GM21381 (cell line): Measurements from ENCODE around the gene INHBE.
A peak's percentile ranks its signal among the peaks of the same experiment; 100 is the strongest.

Experiments
- ATAC-seq: cut with Tn5 transposase; IDR thresholded peaks from one replicate; pipeline ENCODE4 v1.9.1; 2021; ENCODE audit warnings: mild to moderate bottlenecking, moderate library complexity; ENCODE audit not compliant: unreplicated experiment

Gene INHBE

GRCh38 chr12:57473886-57474285 is 18.8 kb downstream of the INHBE start:
- ATAC-seq, result no peak

DNA sequence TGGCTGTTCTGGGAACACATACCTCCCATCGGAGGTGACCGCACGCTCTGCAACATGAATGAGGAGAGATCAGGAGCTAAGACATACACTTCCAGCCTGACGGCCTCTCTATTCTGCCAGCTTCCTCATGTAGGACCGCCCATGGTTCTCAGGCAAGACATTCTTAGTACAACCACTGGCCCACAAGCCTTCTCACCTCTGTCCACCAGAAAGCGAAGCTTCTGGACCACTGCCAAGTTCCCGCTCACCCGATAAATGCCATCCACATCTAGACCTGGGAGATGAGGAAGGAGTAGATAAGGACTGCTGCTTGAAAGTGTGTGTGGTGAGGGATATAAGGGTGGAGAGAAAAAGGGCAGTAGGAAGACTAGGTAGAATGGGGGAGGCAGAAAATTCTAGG is 19.3 kb downstream of the INHBE start:
- no peak for ATAC-seq

GRCh38 chr12:57474862-57475261 is 19.8 kb downstream of the INHBE start:
- ATAC-seq, result no peak

DNA sequence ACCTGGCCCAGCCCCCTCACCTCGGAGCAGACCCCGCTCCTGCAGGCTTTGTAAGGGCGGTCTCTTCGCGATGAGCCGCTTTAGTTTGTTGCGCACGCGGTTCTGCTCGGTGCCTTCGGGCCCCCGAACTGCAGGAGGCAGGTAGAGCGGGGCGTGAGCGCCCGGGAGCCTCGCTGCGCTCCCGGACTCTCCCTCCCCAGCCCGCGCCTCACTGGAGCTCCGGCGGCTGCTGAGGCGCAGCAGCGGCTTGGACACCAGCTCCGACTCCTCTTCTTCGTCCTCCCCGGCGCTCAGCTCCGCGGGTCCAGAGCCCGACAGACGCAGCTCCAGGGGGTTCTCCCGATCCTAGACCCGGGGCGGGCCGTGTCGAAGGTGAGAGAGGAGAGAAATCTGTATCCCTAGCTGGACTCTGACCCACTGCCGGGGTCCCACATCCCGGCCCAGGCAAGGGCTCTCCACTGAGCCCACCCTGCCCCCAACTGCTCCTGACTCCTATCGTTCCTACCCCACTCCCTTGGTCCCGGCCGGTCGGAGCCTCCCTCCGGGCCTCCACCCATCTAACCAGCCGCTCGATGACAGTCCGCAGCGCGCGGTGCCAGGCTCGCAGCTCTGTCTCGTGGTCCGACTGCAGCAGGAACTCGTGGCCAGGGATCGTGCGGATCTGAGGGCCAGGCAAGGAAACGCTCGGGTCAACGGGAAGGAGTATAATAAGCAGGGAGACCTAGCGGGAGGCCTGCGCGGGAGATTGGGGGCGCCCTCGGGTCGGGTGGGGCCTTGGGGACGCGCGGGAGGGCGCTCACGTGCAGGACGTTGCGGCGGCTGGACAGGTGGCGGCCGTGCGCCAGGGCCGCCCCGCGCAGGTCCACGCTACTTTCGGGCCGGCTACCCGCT is 20.4 kb downstream of the INHBE start:
- no peak for ATAC-seq

DNA sequence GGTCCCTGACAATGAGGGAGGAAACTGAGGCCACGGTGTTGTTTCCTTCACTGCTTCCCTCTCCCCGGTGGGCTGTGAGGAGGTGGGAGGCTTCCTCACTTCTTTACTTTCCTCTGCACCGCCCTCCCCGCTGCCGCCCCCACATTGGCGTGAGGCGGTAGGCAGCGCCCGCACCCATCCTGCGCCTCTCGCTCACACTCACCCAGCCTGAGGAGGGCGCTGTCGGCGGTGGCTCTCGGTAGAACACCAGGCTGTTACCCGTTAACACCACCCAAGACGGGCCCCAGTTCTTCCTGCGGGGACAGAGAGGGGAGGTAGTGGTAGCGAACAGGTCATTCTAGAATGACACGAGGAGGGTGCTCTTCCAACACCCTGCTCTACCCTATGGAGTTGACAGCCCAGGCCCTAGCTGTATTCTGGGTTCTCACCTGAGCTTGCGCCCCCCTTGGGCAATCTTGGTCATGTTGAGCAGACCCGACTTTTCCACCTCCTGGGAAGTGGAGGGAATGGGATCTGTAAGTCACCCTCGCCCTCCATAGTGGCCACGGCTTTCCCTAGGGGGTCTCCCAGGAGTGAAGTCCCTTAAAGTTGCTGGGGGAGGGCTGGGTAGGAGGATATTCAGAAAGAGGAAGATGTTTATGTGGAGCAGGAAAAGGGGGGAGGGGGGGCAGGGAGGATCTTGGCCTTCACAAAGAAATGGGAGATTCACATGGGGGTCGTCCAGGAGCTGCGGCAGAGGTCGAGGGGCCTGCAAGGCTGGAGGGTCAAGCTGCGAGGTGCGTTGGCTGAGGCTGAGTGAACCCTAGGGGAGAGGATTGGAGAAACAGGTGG is 21.3 kb downstream of the INHBE start:
- ATAC-seq, result peak; percentile 36

DNA sequence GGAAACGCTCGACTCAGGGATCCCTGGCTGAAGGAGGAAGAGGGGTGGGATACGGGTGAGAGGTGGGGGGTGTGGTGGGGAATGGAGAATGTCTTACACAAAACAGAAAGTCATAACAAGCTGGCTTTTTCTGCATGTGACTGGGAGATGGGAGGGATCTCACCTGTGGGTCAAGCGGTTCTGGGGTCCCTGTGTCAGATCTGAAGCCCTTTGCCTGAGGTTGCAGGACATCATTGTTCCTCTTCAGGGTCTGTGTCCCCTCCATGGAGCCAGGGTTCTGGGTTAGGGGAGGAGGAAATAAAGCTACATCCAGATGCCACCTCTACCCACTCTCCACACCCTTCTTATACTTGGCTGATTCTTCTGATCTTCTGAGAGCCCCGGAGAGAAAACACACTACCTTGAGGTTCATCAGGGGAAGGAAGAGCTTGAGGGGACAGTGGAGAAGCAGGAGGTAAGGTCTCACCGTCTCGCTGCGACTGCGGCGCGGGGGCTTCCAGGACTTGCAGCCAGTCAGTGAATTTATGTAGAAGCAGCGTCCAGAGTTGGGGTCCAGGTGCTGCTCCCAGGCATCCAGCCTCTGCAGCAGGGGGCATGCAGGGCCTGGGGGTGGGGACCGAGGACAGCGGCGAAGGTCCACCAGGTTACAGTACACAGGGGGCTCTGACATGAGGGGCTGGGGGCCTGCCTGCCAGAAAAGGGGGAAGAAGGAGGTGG is 22.0 kb downstream of the INHBE start:
- no peak for ATAC-seq

GRCh38 chr12:57477710-57478681 is 22.9 kb downstream of the INHBE start:
- ATAC-seq, result peak; percentile 35

DNA sequence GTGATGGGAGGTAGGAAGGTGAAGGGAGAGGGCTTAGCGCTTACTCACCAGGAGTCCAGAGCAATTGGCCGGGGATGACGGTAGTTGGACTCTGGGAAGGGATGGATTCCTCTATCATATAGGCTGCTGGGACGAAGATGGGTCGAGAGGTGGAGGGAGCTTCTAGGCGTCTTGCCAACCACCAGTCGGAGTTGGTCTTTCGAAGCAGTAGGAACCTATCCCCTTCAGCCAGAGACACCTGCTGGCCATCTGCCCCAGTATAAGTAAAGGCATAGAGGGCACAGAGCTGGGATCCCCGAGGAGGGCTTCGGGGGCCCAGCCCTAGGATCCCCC is 23.9 kb downstream of the INHBE start:
- no peak for ATAC-seq

GRCh38 chr12:57479376-57480115 is 24.4 kb downstream of the INHBE start, which contains the start of gene ARHGAP9:
TSS of gene ARHGAP9 (minus strand) at chr12:57479866. CDS start at chr12:57479406, 460 bp downstream.
- ATAC-seq, result no peak

DNA sequence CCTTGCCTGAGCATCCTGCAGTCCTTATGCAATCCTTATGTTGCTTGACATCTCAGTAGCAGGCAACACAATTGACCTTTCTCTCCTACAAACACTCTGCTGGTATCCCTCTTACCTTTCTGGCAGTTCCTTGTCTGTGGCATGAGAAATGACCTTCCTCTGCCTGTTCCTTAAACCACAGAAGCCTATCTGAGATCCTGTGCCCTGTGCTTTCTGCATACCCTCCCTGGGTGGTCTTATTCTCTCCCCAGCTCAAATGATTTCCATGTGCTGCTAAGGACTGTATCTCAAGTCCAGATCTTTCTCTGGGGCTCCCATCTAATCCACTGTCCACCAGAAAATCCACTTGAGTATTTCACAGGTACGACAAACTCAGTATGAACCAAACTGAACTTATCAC is 26.6 kb downstream of the INHBE start:
- no peak for ATAC-seq

GRCh38 chr12:57483466-57483865 is 28.4 kb downstream of the INHBE start:
- ATAC-seq, result no peak

GRCh38 chr12:57485695-57486094 is 30.6 kb downstream of the INHBE start:
- ATAC-seq, result no peak

GRCh38 chr12:57487055-57487596 is 32.0 kb downstream of the INHBE start:
- no peak for ATAC-seq

DNA sequence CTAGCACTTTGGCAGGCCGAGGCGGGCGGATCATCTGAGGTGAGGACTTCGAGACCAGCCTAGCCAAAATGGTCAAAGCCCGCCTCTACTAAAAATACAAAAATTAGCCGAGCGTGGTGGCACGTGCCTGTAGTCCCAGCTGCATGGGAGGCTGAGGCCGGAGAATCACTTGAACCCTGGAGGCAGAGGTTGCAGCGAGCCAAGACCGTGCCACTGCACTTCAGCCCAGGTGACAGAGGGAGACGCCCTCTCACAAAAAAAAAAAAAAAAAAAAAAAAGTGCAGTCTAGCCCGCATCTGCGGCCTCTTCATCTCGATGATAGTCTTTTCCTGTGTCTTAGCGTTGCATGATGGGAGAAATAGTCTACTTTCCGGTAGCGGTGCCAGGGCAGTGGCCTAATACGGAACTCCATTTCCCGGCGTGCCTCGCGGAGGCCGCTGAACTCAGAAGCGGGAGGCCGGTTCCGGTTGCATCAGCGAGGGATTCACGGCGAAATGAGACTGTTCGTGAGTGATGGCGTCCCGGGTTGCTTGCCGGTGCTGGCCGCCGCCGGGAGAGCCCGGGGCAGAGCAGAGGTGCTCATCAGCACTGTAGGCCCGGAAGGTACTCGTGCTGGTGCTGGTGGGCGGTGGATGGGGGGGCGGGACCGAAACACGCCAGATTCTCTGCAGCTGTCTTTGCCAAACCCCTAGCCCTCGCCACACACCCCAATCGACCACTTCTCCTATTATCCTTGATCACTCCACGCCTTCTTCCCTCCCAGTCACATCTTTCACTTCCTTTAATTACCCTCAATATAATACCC is 32.7 kb downstream of the INHBE start, which contains the start of gene MARS1:
MARS1 (plus strand) TSS at position 472 of the 805 bp plus-strand sequence; CDS start at position 495, 23 bp downstream.
- peak; percentile 98 for ATAC-seq

DNA sequence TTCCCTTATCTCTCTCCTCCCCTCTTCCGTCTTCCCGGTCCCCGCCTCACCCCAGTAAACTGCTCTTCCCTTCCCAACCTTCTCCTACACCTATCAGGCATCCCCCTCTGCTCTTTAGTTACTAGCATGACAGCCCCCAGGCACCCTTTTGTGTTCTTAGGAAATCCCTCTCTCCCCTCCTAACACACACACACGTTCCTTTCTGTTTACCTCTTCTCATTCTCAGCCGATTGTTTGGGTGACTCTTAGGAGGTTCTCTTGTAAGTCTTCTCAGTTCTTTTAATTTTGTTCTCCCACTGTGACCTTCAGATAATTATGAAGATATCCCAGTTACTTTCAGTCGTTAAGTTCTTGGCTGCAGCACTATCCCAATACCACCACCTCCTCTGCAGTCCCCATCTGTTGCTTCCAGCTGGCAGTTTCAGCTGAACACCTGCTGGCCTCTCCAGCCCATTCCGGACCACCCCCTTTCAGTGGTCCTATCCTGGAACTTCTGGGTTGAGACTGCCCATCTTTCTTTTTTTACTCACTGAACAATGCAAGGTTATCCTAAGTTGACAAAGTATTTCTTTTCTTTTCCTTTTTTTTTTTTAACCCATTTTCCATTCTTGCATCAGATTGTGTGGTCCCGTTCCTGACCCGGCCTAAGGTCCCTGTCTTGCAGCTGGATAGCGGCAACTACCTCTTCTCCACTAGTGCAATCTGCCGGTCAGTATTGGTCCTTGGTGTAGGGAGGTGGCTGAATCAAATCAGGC is 33.5 kb downstream of the INHBE start:
- ATAC-seq, result no peak

DNA sequence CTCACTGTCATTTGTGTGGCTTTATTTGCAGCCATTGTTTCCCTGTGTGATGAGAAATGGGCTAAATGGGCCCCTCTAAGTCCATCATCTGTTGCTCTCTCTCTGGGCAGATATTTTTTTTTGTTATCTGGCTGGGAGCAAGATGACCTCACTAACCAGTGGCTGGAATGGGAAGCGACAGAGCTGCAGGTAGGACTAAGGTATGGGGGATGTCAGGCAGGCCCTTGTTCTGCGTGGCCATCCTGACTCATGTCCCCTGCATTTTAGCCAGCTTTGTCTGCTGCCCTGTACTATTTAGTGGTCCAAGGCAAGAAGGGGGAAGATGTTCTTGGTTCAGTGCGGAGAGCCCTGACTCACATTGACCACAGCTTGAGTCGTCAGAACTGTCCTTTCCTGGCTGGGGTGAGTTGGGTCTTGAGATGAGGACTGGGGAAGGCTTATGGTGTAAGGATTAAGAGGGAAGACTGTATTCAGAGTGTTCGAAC is 34.1 kb downstream of the INHBE start:
- ATAC-seq, result no peak

DNA sequence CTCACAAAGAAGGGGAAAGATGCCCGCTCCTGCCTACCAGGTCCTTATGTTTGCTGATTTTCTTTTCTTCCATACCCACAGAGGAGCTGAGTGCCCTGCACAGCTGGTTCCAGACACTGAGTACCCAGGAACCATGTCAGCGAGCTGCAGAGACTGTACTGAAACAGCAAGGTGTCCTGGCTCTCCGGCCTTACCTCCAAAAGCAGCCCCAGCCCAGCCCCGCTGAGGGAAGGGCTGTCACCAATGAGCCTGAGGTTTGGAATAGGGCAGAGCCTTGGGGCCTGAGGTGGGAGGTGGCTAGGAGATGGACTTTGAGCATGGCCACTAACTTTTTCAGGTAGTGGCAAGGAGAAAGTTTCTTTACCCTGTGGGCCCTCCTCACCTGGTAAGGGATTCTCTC is 35.0 kb downstream of the INHBE start:
- ATAC-seq, result no peak
